Stimulated activated CD8-positive, alpha-beta memory T cell treated with anti-CD3 and anti-CD28 coated beads, Interleukin-7, amount 100 ng/mL, for 24 hours (primary cell): Measurements from ENCODE around the gene MMD2.
"Not testable (repeated sequence)": the region's sequence is repeated elsewhere in the genome, so short reads cannot be mapped to it uniquely, and the experiment has no call there.

Experiments
- DNase-seq: peaks from one replicate; pipeline ENCODE4 v3.0.0-alpha.2; 2020; ENCODE audit warnings: low read depth

Gene MMD2

DNA sequence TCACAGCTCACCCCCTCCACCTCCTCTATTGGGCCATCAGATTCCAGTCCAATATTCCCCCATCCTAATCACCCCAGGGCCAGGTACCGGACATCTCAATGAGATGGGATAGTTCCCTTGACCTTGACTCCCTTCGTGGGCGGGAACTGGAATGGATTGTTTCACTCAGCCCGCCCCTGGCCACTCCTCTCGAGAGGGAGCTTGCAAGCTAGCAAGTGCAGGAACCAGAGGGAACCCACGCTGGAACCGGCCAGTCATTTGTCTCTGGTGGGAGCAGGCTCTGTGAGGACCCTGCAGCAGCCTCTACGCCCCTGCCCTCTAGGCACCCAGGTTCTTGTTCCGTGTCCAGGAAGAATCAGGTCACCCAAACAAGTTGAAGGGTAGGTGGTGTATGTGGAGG lies 64.5 kb downstream of the MMD2 start:
- no peak for DNase-seq

DNA sequence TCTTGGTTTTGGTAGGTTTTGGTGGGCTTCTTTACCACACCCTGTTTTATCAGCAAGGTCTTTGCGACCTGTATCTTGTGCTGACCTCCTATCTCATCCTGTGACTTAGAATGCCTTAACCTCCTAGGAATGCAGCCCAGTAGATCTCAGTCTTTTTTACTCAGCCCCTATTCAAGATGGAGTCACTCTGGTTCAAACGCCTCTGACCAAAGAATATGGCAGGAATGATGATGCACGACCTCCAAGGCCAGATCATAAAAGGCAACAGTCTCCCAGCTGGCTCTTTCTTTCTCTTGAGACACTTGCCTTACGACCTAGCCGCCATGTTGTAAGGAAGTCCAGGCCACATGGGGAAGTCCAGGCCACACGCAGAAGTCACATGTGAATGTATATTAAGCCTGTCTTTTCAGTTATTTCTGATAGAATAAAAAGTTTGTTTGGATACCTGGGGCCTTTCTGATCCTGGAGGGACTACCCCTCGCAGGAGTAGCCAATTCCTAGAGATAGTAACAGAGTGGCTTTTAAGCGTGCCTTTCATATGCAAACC lies 65.0 kb downstream of the MMD2 start:
- no peak for DNase-seq

DNA sequence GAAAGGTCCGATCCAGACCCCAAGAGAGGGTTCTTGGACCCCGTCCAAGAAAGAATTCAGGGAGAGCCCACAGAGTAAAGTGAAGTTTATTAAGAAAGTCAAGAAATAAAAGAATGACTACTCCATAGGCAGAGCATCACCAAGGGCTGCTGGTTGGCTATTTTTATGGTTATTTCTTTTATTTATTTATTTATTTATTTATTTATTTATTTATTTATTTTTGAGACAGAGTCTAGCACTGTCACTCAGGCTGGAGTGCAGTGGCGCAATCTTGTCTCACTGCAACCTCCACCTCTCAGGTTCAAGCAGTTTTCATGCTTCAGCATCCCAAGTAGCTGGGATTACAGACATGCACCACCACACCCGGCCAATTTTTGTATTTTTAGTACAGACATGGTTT lies 65.8 kb downstream of the MMD2 start:
- DNase-seq = not testable (repeated sequence)

DNA sequence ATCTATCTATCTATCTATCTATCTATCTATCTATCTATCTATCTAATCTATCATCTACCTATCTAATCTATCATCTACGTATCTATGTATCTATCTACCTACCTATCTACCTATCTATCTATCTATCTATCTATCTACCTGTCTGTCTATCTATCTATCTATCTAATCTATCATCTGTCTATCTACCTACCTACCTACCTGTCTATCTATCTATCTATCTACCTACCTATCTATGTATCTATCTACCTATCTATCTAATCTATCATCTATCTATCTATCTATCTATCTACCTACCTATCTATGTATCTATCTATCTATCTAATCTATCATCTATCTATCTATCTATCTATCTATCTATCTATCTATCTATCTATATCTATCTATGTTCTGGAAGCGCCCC lies 67.5 kb downstream of the MMD2 start:
- DNase-seq = not testable (repeated sequence)

DNA sequence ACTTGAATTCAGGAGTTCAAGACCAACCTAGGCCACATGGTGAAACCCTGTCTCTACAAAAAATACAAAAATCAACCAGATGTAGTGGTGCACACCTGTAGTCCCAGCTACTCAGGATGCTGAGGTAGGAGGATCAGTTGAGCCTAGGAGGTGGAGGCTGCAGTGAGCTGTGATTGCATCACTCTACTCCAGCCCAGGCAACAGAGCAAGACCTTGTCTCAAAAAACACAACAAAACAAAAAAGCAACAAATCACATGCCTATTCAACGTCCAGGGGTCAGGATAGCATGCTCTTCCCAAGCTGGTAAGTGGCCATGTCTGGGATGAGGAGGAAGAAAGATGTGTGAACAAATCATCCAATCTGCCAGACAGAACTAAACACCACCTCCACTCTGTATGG lies 69.3 kb downstream of the MMD2 start:
- no peak for DNase-seq

DNA sequence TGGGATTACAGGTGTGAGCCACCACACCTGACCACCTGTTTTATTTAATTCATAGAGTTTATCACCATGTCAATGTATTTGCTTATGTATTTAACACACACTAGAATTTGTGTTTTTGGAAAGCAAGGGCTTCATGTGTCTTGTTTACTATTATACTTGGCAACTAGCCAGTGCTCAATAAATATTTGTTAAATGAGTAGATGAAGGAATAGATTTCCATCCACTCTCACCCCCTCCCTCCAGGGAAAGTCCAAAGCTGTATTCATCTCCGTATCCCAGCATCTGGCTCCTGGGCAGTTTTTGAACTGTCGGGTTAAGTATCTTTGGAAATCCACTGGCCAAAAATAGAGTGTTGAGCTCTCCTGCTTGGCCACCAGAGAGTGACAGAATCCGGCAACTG lies 70.8 kb downstream of the MMD2 start:
- DNase-seq = no peak

DNA sequence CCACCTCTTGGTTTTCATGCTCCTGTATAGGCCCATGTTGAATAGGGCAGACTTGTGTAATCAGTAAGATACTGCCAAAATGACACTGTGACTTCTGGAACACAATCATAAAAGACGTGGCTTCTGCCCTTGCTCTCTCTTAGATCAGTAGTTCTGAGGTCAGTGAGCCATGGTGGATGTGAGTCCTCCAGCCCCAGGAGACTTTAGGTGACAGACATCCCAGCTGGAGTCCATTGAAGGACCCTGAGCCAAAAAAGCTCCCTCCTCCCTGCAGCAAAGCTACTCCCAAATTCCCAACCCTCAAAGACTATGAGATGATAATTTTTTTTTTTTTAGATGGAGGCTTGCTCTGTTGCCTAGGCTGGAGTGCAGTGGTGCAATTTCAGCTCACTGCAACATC lies 72.3 kb downstream of the MMD2 start:
- DNase-seq = no peak

DNA sequence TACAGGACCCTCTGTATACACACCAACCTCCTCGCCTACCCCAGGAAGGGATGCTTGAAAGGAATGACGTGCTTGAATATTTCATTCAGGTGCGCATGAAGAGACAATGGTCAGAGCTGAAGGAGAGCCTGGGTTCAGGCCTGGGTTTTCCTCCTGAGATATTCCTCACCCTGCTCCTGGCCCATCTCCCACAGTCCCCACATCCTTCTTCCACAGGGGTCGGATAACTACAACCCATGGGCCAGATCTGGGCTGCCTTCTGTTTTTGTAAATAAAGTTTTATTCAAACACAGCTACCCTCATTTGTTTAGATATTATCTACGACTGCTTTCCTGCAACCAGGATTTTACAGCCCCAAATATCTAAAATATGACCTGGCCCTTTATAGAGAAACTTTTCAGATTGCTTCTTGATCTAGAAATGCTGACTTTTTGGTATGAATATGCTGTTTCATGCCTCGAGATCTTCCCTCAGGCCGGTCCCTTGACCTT lies 73.6 kb downstream of the MMD2 start:
- no peak for DNase-seq

DNA sequence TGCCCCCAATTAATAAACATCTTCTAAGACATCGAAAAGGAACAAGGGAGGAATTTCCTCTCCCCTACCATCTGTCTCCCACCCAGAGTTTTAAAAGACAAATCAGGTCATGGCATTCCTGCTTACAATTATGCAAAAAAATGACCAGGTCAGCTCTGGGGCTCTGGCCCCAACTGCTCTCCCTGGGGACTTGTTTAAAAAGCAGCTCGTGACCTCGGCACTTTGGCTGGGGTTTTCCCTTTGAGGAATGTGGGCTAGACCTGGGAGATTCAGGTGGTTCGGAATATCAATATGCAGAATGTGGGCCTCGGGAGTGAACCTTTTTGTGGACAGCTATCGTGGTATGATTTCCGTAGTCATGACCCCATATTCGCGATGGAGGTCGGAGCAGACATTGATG lies 74.8 kb downstream of the MMD2 start:
- no peak for DNase-seq

DNA sequence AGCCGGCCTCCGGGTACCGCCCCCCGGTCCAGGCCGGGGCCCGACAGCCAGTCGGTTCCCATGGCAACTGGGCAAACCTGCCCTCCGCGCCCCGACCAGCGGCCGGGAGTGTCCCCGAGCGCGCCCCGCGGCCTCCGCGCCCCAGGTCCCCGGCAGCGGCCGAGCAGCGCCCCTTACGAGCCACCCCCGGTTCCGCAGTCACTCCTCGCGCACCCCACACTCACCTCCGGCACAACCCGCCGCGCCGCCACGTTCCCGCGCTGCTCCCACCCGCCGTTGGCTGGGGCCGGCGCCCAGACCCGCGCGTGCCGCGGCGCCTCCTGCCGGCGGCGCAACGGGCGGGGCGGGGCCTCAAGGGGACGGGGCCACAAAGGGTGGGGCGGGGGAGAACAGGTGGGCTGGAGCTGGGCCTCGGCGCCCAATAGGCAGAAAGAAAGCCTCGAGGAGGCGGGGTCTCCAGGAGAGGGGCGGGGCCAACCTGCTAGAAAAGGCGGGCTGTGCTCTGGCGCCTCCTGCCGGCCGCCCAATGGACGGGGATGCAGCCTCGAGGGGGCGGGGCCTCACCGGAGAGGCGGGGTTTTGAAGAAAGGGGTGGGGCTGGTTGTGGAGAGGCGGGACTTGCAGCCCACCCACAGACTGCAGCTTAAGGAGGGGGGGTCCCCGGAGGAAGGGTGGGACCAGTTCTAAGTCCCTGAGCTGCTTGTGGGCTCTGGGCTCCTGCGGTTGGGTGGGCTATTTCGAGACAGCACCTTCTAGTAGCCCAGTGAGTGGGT lies 75.4 kb downstream of the MMD2 start, which contains the start of gene RADIL:
Gene RADIL, minus strand, starts transcription at position 345 of the 773 bp plus-strand sequence. CDS start 5,577 bp downstream, outside the sequence.
- peak; percentile 82 for DNase-seq

DNA sequence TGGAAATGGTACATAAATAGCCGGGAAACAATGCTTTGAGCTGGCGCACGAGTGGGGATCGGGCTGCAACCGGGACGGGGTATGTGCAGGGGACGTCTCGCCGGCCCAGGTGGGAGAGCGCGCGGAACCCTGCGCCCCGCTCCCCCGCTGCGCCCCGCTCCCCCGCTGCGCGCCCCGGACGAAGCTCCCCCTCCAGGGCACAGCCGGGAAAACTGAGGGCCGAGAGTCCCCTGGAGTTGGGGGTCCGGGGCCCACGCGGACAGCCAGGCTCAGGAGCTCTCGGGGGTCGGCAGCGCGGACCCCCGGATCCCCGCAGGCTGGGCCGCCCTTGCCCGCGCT lies 76.0 kb downstream of the MMD2 start:
- DNase-seq = no peak

DNA sequence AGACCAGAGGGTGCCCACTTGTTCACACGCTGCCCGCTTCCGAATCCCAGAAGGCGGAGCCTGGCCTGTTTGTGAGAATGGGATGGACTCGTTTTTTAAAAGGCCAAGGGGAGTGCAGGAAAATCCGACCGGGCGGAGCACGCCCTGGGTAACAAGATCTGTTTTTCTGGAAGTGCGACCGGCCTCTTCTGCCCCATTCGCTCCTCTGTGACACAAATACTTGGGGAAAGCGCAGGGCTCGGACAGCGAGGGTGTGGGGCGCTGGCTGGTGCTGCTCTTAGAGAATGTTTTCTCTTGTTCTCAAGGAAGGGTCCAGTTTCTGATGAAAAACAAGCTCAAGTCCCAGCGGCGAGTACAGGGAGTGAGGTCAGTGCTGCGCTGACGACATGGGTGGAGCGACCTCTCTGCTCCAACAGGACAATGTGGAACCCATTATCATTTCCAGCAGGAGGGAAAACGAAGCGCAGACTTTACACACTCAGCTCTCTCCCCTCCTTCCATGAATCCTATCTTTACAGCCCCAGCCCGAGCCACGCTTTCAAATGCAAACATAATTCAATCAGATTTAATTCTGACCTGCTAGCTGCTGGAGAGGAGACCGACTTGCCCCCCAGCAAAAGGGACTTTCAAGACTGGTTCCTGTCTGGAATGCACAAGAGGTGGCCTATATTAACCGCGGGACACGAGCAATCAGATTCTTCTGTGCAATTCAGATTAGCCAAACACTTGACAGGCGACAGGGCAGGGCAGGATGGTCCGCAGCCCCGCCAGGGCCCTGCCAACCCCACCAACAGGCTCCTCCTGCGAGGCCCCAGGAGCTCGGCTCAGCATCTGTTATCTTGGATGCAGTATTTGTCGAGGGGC lies 76.6 kb downstream of the MMD2 start:
- DNase-seq = no peak

DNA sequence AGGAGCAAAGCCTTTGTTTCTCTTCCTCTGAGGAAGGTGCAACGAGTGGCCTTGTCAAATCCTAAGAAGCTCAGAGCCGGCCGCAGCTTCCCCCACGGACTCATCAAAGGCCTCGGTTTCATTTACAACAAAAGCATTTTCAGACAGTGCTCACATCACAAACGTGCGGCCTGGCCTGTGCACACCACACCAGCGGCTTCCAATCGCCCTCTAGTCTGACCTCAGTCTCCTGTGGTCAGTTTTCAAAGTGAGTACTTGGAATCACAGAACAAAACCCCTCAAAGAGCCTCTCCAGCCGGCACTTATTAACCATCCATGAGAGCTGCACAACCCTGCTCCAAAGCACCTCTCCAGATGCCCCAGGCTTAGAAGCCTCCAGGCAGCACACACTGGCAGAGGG lies 78.8 kb downstream of the MMD2 start:
- no peak for DNase-seq

DNA sequence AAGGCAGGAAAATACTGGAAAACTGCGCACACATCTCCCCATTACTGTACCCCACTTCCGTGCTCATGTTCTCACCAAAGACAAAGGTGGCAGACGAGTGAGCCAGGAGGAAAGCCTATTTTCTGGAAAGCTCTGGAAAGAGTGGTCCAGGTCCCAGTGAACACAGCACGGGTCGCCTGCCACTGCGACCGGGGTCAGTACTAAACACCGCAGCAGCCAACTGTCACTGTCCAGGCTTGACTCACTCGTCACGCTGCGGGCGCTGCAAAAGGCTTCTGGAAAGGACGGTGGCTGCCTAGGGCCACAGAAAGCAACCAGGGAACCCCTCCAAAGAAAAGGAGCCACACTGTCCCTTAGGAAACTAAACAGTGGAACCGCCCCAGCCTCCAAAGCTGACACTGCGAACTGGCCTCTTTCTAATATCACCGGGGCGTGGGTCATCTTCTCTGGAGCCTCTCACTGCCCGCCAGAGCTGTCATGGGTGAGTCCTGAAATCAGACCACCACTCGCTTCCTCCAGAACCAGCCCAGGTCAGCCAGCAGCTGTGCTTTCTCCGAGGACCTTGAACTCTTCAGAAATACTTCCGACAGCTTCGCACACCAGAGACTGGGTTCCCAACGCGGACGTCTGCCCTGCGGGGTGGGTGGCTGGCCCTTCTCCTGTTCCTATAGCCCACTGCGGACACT lies 79.4 kb downstream of the MMD2 start:
- DNase-seq = no peak

DNA sequence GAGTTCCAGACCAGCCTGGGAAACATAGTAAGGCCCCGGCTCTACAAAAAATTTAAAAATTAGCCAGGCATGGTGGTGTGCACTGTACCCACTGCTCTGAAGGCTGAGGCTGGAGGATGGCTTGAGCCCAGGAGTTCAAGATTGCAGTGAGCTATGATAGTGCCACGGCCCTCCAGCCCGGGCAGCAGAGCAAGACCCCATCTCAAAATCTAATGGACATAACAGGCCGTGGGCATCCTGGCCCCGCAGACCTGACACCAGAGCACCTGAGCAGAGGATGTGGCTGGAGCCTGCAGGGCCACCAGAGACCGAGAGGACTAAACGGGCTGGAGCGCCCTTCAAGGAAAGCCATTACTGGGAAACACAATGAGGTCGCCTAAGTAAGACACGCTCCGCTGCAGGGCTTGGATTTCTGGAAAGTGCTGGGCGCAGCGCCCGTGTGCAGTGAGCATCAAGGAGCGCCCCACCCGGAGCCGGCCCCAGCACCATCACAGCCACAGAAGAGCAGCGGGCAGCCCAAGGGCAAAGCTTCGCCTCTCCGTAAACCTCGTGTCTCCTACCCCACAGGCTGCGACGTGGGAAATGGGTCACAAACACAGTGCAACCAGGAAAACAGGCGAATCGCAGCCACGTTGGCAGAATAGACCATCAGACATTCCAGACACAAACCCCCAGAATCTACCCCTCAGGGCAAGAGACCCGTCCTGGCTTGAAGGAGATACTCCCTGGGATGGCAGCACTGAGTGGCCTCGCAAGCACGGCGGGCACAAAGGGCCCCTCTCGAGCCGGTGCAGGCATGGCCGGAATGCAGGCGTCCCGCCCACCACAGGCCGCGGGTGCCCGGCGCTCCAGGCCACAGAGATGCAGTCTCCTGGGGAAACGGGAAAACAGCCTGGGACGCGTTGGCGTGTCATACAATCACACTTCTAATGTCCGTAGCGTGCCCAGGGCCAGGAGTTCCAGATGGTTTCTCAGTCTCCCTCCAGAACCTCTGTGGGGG lies 80.4 kb downstream of the MMD2 start:
- DNase-seq = no peak

DNA sequence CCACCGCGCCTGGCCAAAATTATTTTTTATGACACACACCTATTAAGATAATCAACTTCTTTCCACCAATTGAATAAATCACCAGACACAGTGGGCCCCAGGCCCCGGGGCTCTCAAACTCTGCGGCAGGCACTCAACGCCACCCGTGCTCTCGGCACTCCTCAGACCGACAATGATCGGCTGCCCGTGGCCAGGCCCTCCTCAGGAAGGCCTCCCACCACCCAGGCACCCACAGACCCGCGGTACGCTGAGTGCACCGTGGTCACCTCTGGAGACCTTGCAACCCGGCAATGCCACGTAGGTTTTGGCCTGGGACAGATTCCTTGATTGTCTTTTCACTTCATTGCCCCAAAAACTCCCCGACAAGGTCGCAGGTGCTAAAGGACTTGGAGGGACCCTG lies 82.4 kb downstream of the MMD2 start:
- DNase-seq = no peak

DNA sequence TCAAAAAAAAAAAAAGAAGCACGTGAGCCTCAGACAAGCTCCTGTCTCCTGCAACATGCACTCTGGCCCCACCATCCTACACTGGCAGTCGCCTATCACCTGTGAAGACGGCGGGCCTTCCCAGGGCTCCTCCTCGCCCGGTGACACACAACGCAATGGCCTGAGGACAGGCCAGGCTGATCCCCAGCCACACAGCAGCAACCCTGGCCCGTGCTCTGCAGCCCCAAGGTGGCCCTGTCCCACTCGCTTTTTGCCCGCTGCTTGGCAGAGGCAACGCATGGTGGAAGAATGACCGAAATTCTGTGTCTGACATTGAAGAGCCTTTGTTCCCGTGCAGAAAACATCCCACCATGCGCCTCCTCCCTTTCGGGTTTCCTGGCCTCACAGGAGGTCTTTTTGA lies 83.6 kb downstream of the MMD2 start:
- DNase-seq = no peak

DNA sequence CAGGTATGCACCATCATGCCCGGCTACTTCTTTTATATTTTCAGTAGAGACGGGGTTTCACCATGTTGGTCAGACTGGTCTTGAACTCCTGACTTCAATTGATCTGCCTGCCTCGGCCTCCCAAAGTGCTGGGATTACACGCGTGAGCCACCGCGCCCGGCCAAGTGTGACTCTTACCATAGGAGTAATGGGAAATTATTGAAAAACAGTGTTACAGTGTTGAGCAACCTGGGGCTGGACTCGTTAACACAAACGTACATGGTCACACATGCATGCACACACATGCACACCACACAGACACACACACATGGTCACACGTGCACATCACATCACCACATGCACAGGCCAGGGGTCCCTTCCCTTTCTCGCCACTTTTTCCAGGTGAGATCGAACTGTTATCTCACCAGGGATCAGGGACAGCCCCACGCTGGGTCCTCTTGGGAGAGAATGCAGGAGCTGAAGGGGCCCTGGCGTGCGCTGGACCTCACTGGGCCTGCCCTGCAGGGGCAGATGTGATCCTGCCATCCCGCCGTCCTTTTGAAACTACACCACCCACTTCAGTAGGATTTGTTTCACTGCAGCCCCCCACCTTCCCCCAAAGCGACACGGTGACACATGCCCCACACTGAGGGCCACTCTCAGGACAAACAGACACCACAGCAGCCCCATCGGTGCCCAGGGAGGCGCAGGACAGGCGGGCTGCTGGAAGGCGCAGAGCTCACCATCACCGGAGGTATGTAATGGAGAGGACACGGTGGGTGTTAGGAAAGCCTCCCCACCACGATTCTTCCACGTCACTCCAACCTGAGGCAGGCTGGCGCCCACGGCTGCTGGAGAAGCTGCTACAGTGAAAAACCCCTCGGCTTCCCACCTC lies 85.7 kb downstream of the MMD2 start:
- no peak for DNase-seq

DNA sequence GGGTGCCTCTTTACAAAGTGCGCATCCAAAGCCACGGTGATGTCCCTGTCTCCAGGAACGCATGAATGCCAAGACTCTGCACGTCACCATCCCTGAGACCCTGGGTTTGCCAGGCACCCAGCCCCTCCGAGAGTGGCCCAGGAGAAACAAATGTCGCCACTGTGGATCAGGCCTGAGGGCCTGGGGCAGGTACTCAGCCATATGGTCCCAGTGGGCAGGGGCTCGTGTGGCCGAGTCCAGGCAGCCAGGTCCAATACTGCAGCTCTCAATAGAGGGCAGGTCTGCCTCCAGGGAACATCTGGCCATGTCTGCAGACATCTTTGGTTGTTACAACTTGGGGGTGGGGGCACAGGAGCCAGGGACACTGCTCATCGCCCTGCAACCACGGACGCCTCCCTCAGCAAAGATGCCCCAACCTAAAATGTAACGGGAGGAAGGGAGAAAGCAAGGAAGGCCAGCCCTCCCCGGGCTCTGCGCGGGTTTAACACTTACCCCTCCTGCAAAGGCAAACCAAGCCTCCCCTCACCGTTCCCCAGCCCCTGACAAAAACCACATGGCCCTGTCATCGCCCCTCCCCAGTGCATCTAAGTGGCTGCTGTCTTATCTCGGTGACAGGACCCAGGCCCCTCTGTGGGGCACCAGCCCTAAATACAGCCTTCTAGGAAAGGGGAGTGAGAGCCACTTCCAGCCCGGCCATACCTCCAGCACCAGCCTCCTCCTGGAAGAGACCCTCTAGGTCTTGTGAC lies 86.9 kb downstream of the MMD2 start:
- no peak for DNase-seq
